ENCODE data around the gene B9D2. TPM values are rescaled to one million over a fixed set of nuclear protein-coding genes. Genes with fewer than 3 reads are reported as not detected.
"Not testable (repeated sequence)": the region's sequence is repeated elsewhere in the genome, so short reads cannot be mapped to it uniquely, and the experiment has no call there.

The B9D2 gene
- total RNA-seq, 1 experiment from 2014 or later = 10.9 TPM

DNA sequence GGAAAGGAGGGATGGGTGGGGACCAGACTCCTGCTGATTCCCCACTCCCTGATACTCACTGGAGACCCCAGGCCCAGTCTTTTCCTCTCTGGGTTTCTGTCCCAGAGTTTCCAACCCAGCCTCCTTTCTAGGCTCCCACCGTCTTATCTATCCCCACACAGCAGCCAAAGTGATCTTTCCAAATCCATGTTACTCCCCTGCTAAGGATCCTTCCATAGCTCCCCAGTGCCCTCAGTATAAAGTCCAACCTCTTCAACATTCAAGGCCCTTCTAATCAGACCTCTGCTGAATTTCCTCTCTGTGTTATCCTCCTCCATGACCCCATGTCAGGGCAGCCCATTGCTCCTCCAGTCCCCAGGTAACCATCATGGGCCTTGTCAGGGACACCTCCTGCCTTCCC is 8.9 kb downstream of the B9D2 start:
- DNase-seq (ENCODE audit: low read depth) = no peak

DNA sequence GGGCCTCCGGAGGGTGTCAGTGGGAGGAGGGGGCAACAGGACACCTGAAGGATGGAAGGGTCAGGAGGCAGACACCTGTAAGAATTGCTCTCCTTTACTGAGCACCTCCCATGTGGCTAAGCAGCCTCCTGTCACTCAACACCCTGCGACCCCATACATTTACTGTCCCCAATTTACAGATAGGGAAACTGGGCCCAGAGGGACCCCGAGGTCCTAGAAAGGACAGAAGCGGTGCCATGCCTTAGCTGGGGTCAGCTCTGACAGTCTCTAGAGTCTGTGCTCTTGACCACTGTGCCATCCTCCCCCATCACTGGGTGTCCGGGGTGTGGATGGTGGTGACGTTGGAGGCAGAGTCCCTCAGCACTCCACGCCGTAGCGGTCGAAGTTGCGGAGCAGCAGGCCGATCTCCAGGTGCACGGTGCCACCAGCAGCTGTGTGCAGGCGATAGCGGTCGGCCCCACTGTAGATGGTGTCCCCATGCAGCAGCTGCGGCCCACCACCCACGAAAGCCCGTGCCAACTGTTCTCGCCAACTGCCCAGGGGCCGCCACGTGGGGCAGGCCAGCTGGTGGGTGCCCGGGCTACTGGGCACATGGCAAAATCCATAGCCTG is 9.5 kb downstream of the B9D2 start:
- no peak for DNase-seq (ENCODE audit: low read depth)

DNA sequence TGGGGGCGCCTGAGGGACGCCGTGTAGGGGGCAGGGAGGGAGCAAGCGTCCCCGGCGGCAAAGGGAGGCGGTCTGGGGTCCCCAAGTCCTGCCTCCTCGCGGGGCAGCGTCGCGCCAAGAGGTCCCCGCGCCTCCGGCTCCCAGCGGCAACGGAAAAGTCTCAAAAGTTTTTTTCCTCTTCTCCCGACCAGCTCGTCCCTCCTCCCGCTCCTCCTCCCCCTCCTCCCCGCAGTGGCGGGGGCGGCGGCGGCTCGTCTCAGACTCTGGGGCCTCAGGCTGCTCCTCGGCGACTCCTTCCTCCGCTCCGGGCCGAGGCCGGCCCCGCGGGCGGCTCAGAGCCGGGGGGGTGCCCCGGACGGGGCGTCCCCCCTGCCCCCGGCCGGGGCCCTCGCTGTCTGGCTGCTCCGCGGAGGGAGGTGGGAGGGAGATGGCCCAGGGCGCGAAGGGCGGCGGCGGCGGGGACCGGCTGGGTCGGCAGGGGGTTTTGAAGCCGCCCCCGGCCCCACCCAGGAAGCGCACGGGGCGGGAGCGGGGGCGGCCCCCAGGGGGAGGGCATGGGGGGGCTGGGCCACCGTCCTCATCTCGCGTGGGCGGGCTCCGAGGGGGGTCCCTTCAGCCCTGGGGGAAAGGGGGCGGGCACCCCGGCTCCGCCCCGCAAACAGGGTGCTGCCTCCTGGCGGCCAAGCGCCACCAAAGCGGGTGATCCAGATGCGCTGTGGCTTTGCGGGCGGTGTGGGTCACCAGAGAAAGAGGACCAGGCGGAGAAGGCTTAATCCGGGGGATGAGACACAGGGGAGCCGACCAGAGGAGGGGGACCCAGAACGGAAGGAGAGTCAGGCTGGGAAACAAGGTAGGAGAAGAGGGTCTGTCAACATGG is 10.2 kb downstream of the B9D2 start, which contains the start of gene TGFB1:
Gene TGFB1, minus strand, starts transcription at position 457 of the 877 bp plus-strand sequence. CDS start 878 bp downstream, outside the sequence.
- peak; percentile 91 for DNase-seq (ENCODE audit: low read depth)

GRCh38 chr19:41352609-41353465 is 11.1 kb downstream of the B9D2 start:
- DNase-seq (ENCODE audit: low read depth) = peak; percentile 59

GRCh38 chr19:41352279-41352608 is 11.7 kb downstream of the B9D2 start:
- DNase-seq (ENCODE audit: low read depth) = no peak

GRCh38 chr19:41351339-41352245 is 12.4 kb downstream of the B9D2 start:
- peak; percentile 62 for DNase-seq (ENCODE audit: low read depth)

GRCh38 chr19:41350735-41351338 is 13.1 kb downstream of the B9D2 start:
- DNase-seq (ENCODE audit: low read depth) = peak; percentile 18

GRCh38 chr19:41346916-41347315 is 17.0 kb downstream of the B9D2 start:
- DNase-seq (ENCODE audit: low read depth) = not testable (repeated sequence)

DNA sequence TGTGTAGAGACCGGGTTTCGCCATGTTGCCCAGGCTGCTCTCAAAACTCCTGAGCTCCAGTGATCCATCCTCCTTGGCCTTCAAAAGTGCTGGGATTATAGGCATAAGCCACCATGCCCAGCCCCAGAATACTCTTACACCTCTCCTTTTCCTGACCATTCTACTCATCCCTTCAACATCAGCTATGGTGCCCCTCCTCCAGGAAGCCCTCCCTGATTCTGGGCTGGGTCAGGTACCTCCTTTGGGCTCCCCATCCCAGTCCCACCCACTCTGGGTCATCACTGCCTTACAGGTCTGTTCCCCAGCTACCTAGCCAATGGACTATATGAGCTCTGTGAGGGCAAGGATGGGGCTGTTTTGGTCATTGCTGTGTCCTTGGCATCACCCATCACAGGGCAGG is 19.8 kb downstream of the B9D2 start:
- no peak for DNase-seq (ENCODE audit: low read depth)

DNA sequence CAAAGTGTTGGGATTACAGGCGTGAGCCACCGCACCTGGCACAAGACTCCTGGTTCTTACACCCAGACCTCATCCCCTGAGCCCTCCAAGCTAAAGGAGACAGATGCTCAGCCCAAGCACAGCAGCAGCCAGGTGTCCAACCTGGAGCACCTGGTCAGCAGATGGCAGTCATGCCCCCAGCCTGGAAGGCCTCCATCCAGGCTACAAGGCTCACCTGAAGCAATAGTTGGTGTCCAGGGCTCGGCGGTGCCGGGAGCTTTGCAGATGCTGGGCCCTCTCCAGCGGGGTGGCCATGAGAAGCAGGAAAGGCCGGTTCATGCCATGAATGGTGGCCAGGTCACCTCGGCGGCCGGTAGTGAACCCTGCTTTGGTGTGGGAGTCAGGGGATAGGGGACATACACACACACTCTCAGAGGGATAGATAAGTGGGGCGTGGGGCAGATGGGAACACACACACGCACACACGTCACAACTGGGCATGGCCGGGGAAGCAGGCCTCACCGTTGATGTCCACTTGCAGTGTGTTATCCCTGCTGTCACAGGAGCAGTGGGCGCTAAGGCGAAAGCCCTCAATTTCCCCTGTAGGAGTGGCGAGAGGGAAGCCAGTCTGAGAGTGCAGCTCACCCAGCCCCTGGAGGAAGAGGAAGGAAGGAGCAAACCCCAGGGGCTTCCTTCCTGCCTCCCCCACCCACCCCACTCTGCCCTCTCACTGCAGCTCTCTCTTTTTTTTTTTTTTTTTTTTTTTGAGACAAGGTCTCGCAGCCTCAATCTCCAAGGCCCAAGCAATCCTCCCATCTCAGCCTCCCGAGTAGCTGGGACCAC is 22.1 kb downstream of the B9D2 start:
- no peak for DNase-seq (ENCODE audit: low read depth)

DNA sequence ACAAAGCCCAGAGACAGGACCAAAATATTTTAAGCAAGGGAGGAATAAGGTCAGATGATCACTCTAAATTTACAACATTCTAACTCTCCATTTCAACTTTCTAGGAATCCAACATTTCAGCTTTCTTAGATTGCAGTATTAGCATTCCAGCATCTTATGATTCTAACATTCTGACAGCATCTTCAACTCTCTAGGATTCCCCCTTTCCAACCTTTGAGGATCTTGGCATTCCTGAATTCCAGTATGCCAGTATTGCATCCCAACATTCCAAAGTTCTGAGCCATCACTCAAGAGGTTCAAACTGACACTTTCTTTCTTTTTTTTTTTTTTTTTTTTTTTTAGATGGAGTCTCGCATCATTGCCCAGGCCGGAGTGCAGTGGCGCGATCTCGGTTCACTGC is 24.0 kb downstream of the B9D2 start:
- DNase-seq (ENCODE audit: low read depth) = peak; percentile 69

GRCh38 chr19:41335467-41335866 is 28.5 kb downstream of the B9D2 start:
- DNase-seq (ENCODE audit: low read depth) = no peak

GRCh38 chr19:41334793-41335192 is 29.2 kb downstream of the B9D2 start:
- DNase-seq (ENCODE audit: low read depth) = no peak

GRCh38 chr19:41332468-41332867 is 31.5 kb downstream of the B9D2 start:
- no peak for DNase-seq (ENCODE audit: low read depth)

DNA sequence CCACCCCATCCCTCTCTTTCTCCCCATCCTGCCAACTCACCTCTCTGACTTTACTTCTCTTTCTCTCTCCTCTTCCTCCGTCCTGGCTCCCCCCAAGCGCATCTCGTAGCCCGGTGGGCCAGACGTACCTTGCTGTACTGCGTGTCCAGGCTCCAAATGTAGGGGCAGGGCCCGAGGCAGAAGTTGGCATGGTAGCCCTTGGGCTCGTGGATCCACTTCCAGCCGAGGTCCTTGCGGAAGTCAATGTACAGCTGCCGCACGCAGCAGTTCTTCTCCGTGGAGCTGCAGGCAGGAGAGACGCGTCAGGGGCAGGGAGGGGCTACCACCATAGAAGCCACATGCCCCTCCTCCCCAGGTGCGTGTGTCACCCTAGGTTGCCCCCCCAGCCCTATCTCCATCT is 31.9 kb downstream of the B9D2 start:
- no peak for DNase-seq (ENCODE audit: low read depth)

- DNase-seq (ENCODE audit: low read depth) = no peak
These were observed 32.8 kb downstream of the B9D2 start for GRCh38 chr19:41330946-41331678.

- DNase-seq (ENCODE audit: low read depth) = no peak
These were observed 33.5 kb downstream of the B9D2 start for GRCh38 chr19:41330481-41330880.

- peak; percentile 80 for DNase-seq (ENCODE audit: low read depth)
These were observed 35.1 kb downstream of the B9D2 start for GRCh38 chr19:41328842-41329225.

- DNase-seq (ENCODE audit: low read depth) = peak; percentile 63
These were observed 35.6 kb downstream of the B9D2 start for GRCh38 chr19:41328157-41328841.
